GM23338 (cell line): ENCODE measurements around the gene CCDC134. TPM values are rescaled to one million over a fixed set of nuclear protein-coding genes. Genes with fewer than 3 reads are reported as not detected.
A peak's percentile ranks its signal among the peaks of the same experiment; 100 is the strongest.

Source experiments
- ATAC-seq: fragments of 200-7000 bp; cut with Tn5 transposase; 3 replicates; pipeline ENCODE4 v1.9.1; 2020
- DNase-seq: peaks from one replicate; pipeline ENCODE4 v3.0.0-alpha.2; 2015; ENCODE audit warnings: low spot score
- H2AFZ ChIP-seq: fragments of 200-600 bp; sonication (generic); 2 replicates; pipeline ENCODE4 v1.8.0; 2016; ENCODE audit warnings: antibody characterized with exemption, mild to moderate bottlenecking, moderate library complexity
- H3F3A ChIP-seq: fragments of 200-600 bp; sonication (generic); replicated peaks from 2 replicates; pipeline ENCODE4 v1.8.0; 2017; ENCODE audit warnings: antibody characterized with exemption, mixed run types, low read depth
- H3K27ac ChIP-seq: fragments of 200-600 bp; sonication (generic); 2 replicates; pipeline ENCODE4 v1.6.1; 2016; ENCODE audit warnings: low read depth
- H3K27me3 ChIP-seq: fragments of 200-600 bp; sonication (generic); 2 replicates; pipeline ENCODE4 v1.8.0; 2016; ENCODE audit warnings: mild to moderate bottlenecking, mixed run types, moderate library complexity; ENCODE audit not compliant: insufficient read depth
- H3K36me3 ChIP-seq: fragments of 200-600 bp; sonication (generic); 2 replicates; pipeline ENCODE4 v1.8.0; 2016; ENCODE audit warnings: mild to moderate bottlenecking; ENCODE audit not compliant: insufficient read depth
- H3K4me1 ChIP-seq: fragments of 200-600 bp; sonication (generic); 2 replicates; pipeline ENCODE4 v1.8.0; 2016; ENCODE audit warnings: mild to moderate bottlenecking, moderate library complexity; ENCODE audit not compliant: insufficient read depth
- H3K4me2 ChIP-seq: fragments of 200-600 bp; sonication (generic); 2 replicates; pipeline ENCODE4 v1.7.1; 2017; ENCODE audit warnings: mixed run types
- H3K4me3 ChIP-seq: fragments of 200-600 bp; sonication (generic); 2 replicates; pipeline ENCODE4 v1.6.1; 2016; ENCODE audit warnings: mixed run types
- H3K79me2 ChIP-seq: fragments of 200-600 bp; sonication (generic); replicated peaks from 2 replicates; pipeline ENCODE4 v1.8.0; 2017; ENCODE audit warnings: mild to moderate bottlenecking; ENCODE audit not compliant: insufficient read depth
- H3K9me2 ChIP-seq: fragments of 200-600 bp; sonication (generic); 2 replicates; pipeline ENCODE4 v1.8.0; 2017; ENCODE audit not compliant: insufficient read depth
- H4K20me1 ChIP-seq: fragments of 200-600 bp; sonication (generic); replicated peaks from 2 replicates; pipeline ENCODE4 v1.8.0; 2017; ENCODE audit warnings: mild to moderate bottlenecking; ENCODE audit not compliant: insufficient read depth
- H3K27ac Mint-ChIP-seq: 2 replicates; pipeline ENCODE4 v1.8.0; 2020; ENCODE audit warnings: inconsistent platforms, mild to moderate bottlenecking, moderate library complexity, mixed read lengths
- H3K27me3 Mint-ChIP-seq: 3 replicates; pipeline ENCODE4 v1.8.0; 2022; ENCODE audit warnings: low read depth, mild to moderate bottlenecking, moderate library complexity, mixed read lengths, inconsistent platforms; ENCODE audit not compliant: insufficient read depth, poor library complexity
- H3K36me3 Mint-ChIP-seq: 3 replicates; pipeline ENCODE4 v1.8.0; 2021; ENCODE audit warnings: low read depth, mild to moderate bottlenecking, inconsistent platforms, moderate library complexity, mixed read lengths
- H3K4me1 Mint-ChIP-seq: 3 replicates; pipeline ENCODE4 v1.8.0; 2020; ENCODE audit warnings: mild to moderate bottlenecking, inconsistent platforms, mixed read lengths
- H3K4me3 Mint-ChIP-seq: 3 replicates; pipeline ENCODE4 v1.8.0; 2021; ENCODE audit warnings: moderate library complexity, mild to moderate bottlenecking, inconsistent platforms, mixed read lengths
- H3K9me3 Mint-ChIP-seq: 3 replicates; pipeline ENCODE4 v1.8.0; 2020; ENCODE audit warnings: moderate library complexity, mild to moderate bottlenecking, inconsistent platforms, mixed read lengths
- CREB1 ChIP-seq: fragments of 250-450 bp; sonication (Bioruptor Pico); IDR thresholded peaks from 2 replicates; pipeline ENCODE4 v1.5.0; 2020; ENCODE audit warnings: low read depth, mild to moderate bottlenecking, moderate library complexity
- EZH2 ChIP-seq: fragments of 200-600 bp; sonication (generic); IDR thresholded peaks from one replicate; pipeline ENCODE4 v1.8.0; 2017; ENCODE audit warnings: antibody characterized with exemption, mild to moderate bottlenecking, low read depth; ENCODE audit not compliant: unreplicated experiment
- EZH2phosphoT487 ChIP-seq: fragments of 200-600 bp; sonication (generic); IDR thresholded peaks from one replicate; pipeline ENCODE4 v1.8.1; 2018; ENCODE audit warnings: antibody characterized with exemption; ENCODE audit not compliant: unreplicated experiment
- POLR2AphosphoS5 ChIP-seq: IDR thresholded peaks from 2 replicates; pipeline ENCODE4 v1.6.1; 2016; ENCODE audit warnings: antibody characterized with exemption, low read depth
- STAT1 ChIP-seq: IDR thresholded peaks from one replicate; pipeline ENCODE4 v1.6.1; 2016; ENCODE audit warnings: antibody characterized with exemption; ENCODE audit not compliant: unreplicated experiment
- polyA plus RNA-seq: library from polyadenylated mRNA; unstranded; fragments of >200 nt; fragmentation: Nextera tagmentation; extraction: Ambion mirVana; gene quantifications from 2 replicates; pipeline ENCODE4 v1.2.1, GENCODE V29; 2016
- total RNA-seq: library from RNA; depleted of rRNA; stranded (reverse); fragments of >200 nt; shearing (Covaris generic); gene quantifications from 2 replicates; pipeline ENCODE4 v1.2.3, GENCODE V29; 2014
- TF ChIP-seq, protein P1 (sequence below): fragments of 250-450 bp; sonication (Bioruptor Pico); IDR thresholded peaks from 2 replicates; pipeline ENCODE4 v1.5.0; 2020; ENCODE audit warnings: mild to moderate bottlenecking, moderate library complexity

Gene CCDC134
- total and polyA plus RNA-seq, 2 experiments from 2014 or later = 2.7 to 24.5 TPM

DNA sequence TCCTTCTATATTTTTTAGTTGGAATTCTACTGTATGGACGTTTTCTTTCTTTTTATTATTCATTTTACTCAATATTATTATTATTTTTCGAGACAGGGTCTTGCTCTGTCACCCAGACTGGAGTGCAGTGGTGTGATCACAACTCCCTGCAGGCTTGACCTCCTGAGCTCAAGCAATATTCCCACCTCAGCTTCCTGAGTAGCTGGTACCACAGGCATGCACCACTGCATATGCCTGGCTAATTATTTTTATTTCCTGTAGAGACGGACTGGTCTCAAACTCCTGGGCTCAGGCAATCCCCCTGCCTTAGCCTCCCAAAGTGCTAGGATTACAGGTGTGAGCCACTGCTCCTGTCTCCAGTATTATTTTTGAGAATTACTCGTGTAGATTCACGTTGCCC is 34.0 kb upstream of the CCDC134 start (continued):
- TF ChIP-seq, protein P1, sequence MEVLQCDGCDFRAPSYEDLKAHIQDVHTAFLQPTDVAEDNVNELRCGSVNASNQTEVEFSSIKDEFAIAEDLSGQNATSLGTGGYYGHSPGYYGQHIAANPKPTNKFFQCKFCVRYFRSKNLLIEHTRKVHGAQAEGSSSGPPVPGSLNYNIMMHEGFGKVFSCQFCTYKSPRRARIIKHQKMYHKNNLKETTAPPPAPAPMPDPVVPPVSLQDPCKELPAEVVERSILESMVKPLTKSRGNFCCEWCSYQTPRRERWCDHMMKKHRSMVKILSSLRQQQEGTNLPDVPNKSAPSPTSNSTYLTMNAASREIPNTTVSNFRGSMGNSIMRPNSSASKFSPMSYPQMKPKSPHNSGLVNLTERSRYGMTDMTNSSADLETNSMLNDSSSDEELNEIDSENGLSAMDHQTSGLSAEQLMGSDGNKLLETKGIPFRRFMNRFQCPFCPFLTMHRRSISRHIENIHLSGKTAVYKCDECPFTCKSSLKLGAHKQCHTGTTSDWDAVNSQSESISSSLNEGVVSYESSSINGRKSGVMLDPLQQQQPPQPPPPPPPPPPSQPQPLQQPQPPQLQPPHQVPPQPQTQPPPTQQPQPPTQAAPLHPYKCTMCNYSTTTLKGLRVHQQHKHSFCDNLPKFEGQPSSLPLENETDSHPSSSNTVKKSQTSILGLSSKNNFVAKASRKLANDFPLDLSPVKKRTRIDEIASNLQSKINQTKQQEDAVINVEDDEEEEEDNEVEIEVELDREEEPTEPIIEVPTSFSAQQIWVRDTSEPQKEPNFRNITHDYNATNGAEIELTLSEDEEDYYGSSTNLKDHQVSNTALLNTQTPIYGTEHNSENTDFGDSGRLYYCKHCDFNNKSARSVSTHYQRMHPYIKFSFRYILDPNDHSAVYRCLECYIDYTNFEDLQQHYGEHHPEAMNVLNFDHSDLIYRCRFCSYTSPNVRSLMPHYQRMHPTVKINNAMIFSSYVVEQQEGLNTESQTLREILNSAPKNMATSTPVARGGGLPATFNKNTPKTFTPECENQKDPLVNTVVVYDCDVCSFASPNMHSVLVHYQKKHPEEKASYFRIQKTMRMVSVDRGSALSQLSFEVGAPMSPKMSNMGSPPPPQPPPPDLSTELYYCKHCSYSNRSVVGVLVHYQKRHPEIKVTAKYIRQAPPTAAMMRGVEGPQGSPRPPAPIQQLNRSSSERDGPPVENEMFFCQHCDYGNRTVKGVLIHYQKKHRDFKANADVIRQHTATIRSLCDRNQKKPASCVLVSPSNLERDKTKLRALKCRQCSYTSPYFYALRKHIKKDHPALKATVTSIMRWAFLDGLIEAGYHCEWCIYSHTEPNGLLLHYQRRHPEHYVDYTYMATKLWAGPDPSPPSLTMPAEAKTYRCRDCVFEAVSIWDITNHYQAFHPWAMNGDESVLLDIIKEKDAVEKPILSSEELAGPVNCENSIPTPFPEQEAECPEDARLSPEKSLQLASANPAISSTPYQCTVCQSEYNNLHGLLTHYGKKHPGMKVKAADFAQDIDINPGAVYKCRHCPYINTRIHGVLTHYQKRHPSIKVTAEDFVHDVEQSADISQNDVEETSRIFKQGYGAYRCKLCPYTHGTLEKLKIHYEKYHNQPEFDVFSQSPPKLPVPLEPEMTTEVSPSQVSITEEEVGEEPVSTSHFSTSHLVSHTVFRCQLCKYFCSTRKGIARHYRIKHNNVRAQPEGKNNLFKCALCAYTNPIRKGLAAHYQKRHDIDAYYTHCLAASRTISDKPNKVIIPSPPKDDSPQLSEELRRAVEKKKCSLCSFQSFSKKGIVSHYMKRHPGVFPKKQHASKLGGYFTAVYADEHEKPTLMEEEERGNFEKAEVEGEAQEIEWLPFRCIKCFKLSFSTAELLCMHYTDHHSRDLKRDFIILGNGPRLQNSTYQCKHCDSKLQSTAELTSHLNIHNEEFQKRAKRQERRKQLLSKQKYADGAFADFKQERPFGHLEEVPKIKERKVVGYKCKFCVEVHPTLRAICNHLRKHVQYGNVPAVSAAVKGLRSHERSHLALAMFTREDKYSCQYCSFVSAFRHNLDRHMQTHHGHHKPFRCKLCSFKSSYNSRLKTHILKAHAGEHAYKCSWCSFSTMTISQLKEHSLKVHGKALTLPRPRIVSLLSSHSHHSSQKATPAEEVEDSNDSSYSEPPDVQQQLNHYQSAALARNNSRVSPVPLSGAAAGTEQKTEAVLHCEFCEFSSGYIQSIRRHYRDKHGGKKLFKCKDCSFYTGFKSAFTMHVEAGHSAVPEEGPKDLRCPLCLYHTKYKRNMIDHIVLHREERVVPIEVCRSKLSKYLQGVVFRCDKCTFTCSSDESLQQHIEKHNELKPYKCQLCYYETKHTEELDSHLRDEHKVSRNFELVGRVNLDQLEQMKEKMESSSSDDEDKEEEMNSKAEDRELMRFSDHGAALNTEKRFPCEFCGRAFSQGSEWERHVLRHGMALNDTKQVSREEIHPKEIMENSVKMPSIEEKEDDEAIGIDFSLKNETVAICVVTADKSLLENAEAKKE (CRISPR knock-in tag) = no peak
- TF ChIP-seq EZH2phosphoT487 = no peak
- no peak for TF ChIP-seq EZH2

DNA sequence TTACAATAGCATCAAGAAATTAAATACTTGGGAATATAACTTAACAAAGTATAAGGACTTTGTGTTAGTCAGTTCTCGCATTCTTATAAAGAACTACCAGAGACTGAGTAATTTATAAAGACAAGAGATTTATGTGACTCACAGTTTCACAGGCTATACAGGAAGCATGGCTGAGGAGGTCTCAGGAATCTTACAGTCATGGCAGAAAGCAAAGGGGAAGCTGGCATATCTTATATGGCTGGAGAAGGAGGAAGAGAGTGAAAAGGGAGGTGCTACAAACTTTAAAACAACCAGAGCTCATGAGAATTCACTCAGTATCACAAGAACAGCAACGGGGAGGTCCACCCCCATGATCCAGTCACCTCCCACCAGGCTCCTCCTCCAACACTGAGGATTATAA is 32.0 kb upstream of the CCDC134 start:
- Histone ChIP-seq H4K20me1 (no peaks in the 10 kb centered on the region), H3K4me1 (no peaks in the 10 kb centered on the region), H3K36me3 (no peaks in the 10 kb centered on the region), H2AFZ (0 out of 2 replicates have a peak overlapping the region, but pooled peaks have one; percentile 58), H3K4me2 (no peak overlapping the region), H3K27ac (no peak overlapping the region), H3K4me3 (no peak overlapping the region), H3K79me2 (no peaks in the 10 kb centered on the region), H3F3A (no peaks in the 10 kb centered on the region), H3K9me2 (no peaks in the 10 kb centered on the region), H3K27me3 (no peaks in the 10 kb centered on the region)
- Mint-ChIP-seq H3K27ac (no peak overlapping the region), H3K9me3 (no peaks in the 10 kb centered on the region), H3K4me3 (no peak overlapping the region), H3K36me3 (no peaks in the 10 kb centered on the region), H3K4me1 (no peaks in the 10 kb centered on the region), H3K27me3 (peaks cover 3% of the 10 kb centered on the region)
- no peak for ATAC-seq
- DNase-seq = no peak
- TF ChIP-seq STAT1 (no peak), CREB1 (CRISPR knock-in tag) (no peak), POLR2AphosphoS5 (no peak)
- TF ChIP-seq, protein P1 (CRISPR knock-in tag) = no peak
